MCF 10A (cell line): ENCODE measurements around the gene NBL1. TPM values are rescaled to one million over a fixed set of nuclear protein-coding genes. Genes with fewer than 3 reads are reported as not detected.

Source experiments
- BruUV-seq: library from RNA; stranded (reverse); fragments of 400-500 nt; replicated peaks from 2 replicates; lab custom pipeline; 2021; lab: Mats Ljungman, UMichigan
- CTCF ChIA-PET: fragments of 300-600 bp; sonication (Branson Sonifier 250); formaldehyde crosslinking; extraction: SDS; loops from one replicate; lab custom pipeline; 2021; ENCODE audit warnings: antibody characterized with exemption, inconsistent platforms; lab: Yijun Ruan, JAX
- POLR2A ChIA-PET: fragments of 300-600, 350-650 bp; sonication (Branson Sonifier 250); formaldehyde crosslinking; extraction: SDS; loops from one replicate; lab custom pipeline; 2020; ENCODE audit warnings: antibody characterized with exemption, inconsistent platforms; lab: Yijun Ruan, JAX
- DNase-seq: peaks from one replicate; pipeline ENCODE4 v3.0.0-alpha.2; 2018; ENCODE audit not compliant: unreplicated experiment
- H3K27ac Mint-ChIP-seq: one replicate; pipeline ENCODE4 v1.8.0; 2022; ENCODE audit warnings: mild to moderate bottlenecking, low read depth, mixed read lengths; ENCODE audit not compliant: unreplicated experiment
- H3K27me3 Mint-ChIP-seq: one replicate; pipeline ENCODE4 v1.8.0; 2022; ENCODE audit warnings: mixed read lengths; ENCODE audit not compliant: insufficient read depth, unreplicated experiment
- H3K36me3 Mint-ChIP-seq: one replicate; pipeline ENCODE4 v1.8.0; 2022; ENCODE audit warnings: mild to moderate bottlenecking, moderate library complexity, mixed read lengths; ENCODE audit not compliant: insufficient read depth, unreplicated experiment
- H3K4me1 Mint-ChIP-seq: one replicate; pipeline ENCODE4 v1.8.0; 2022; ENCODE audit warnings: mixed read lengths; ENCODE audit not compliant: insufficient read depth, unreplicated experiment
- H3K4me3 Mint-ChIP-seq: one replicate; pipeline ENCODE4 v1.8.0; 2022; ENCODE audit warnings: mild to moderate bottlenecking, moderate library complexity, mixed read lengths; ENCODE audit not compliant: unreplicated experiment
- H3K9me3 Mint-ChIP-seq: one replicate; pipeline ENCODE4 v1.8.0; 2022; ENCODE audit warnings: mixed read lengths; ENCODE audit not compliant: unreplicated experiment
- intact Hi-C: fragments of 100-400 bp; cut with micrococcal nuclease; formaldehyde crosslinking; loops from 2 replicates; pipeline ENCODE4 v1.14.1; 2022
- total RNA-seq: library from RNA; stranded (reverse); gene quantifications from 2 replicates; pipeline ENCODE4 v1.2.3, GENCODE V29; 2022
- TF ChIP-seq, protein P1 (sequence below): fragments of 200-600 bp; IDR thresholded peaks from one replicate; pipeline ENCODE4 v1.8.0; 2022; ENCODE audit warnings: antibody characterized with exemption, mild to moderate bottlenecking; ENCODE audit not compliant: unreplicated experiment

The NBL1 gene
- total RNA-seq, 1 experiment from 2014 or later = 70.4 TPM

DNA sequence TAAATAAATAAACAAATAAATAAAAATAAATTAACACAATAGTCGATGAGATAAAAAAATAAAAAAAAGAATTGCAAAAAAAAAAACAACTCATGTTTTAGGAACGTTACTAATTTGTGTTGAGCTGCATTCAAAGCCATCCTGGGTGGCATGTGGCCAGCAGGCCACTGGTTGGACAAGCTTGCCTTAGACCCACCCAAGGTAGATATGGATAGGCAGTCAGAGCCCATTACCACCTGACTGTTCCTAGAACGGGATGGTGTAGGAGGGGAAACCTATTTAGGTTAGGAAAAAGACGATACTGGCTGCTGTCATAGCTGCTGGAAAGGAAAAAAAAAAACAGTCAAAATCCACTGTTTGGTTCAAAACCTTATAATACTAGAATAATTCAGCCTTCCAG, 61.4 kb downstream of the NBL1 start:
- no TSS peak for BruUV-seq
- no peak overlapping the region for H3K27ac Mint-ChIP-seq
- H3K9me3 Mint-ChIP-seq = no peaks in the 10 kb centered on the region
- intact Hi-C loops = no loop called here
- no peak for DNase-seq
- TF ChIP-seq, protein P1, sequence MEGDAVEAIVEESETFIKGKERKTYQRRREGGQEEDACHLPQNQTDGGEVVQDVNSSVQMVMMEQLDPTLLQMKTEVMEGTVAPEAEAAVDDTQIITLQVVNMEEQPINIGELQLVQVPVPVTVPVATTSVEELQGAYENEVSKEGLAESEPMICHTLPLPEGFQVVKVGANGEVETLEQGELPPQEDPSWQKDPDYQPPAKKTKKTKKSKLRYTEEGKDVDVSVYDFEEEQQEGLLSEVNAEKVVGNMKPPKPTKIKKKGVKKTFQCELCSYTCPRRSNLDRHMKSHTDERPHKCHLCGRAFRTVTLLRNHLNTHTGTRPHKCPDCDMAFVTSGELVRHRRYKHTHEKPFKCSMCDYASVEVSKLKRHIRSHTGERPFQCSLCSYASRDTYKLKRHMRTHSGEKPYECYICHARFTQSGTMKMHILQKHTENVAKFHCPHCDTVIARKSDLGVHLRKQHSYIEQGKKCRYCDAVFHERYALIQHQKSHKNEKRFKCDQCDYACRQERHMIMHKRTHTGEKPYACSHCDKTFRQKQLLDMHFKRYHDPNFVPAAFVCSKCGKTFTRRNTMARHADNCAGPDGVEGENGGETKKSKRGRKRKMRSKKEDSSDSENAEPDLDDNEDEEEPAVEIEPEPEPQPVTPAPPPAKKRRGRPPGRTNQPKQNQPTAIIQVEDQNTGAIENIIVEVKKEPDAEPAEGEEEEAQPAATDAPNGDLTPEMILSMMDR = no peak
- H3K27me3 Mint-ChIP-seq = no peaks in the 10 kb centered on the region
- ChIA-PET POLR2A (interaction anchor here (3.2 kb wide), 1 partner anchor 44 kb away, joined by 17 read pairs; no protein-coding TSS in a partner anchor), CTCF (interaction anchor here (0.5 to 5.5 kb wide), 17 partner anchors 13 to 571 kb away, joined by 3 to 103 read pairs (median 8); no protein-coding TSS in a partner anchor)
- no peak overlapping the region for H3K4me3 Mint-ChIP-seq
- H3K4me1 Mint-ChIP-seq = no peaks in the 10 kb centered on the region
- H3K36me3 Mint-ChIP-seq = peaks cover 5% of the 10 kb centered on the region

DNA sequence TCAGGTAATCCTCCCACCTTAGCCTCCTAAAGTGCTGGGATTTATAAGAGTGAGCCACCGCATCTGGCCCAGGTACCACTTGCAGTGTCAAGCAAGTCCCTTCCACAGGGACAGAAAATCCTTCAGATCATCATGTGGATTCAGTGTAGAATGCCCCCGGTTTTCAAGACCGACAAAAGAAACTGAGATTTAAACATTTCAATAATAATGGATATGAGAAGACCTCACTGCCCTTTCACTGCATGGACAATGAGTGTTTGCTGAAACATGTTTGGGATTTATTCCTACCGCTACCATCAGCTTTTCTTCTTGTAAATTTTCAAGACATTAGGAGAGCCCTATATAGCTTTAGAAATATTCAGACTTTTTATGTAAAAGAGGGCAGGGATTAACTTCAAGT, 62.0 kb downstream of the NBL1 start:
- ChIA-PET POLR2A (interaction anchor here (1.0 to 3.2 kb wide), 2 partner anchors 10 to 45 kb away, joined by 3 to 17 read pairs; no protein-coding TSS in a partner anchor), CTCF (interaction anchor here (0.6 to 5.5 kb wide), 4 partner anchors 25 to 572 kb away, joined by 3 to 103 read pairs (median 10); no protein-coding TSS in a partner anchor)
- no peak for DNase-seq
- Mint-ChIP-seq H3K4me3 (no peak overlapping the region), H3K27me3 (no peaks in the 10 kb centered on the region), H3K4me1 (no peaks in the 10 kb centered on the region), H3K36me3 (peaks cover 5% of the 10 kb centered on the region), H3K27ac (no peak overlapping the region), H3K9me3 (no peaks in the 10 kb centered on the region)
- TF ChIP-seq, protein P1 = no peak
- BruUV-seq = no TSS peak
- intact Hi-C loops = no loop called here

Other genes with a start within 250 kb of the NBL1 start
- 252 and 259 TPM in 2 replicates for gene CAPZB, start 158.8 kb upstream of the NBL1 start, total RNA-seq
- not detected in 2 replicates for gene HTR6, start 20.6 kb downstream of the NBL1 start, total RNA-seq
- 19.0 and 20.5 TPM in 2 replicates for gene TMCO4, start 155.6 kb downstream of the NBL1 start, total RNA-seq
- not detected in 2 replicates for gene RNF186, start 171.0 kb downstream of the NBL1 start, total RNA-seq
- 11.6 and 12.0 TPM in 2 replicates for gene OTUD3, start 238.1 kb downstream of the NBL1 start, total RNA-seq